ENCODE measurements around the gene YTHDF2. TPM values are rescaled to one million over a fixed set of nuclear protein-coding genes. Genes with fewer than 3 reads are reported as not detected.

YTHDF2 gene
- total RNA-seq, 1 experiment from 2014 or later, result 200 TPM

GRCh38 chr1:28740118-28740517 is 3.4 kb downstream of the YTHDF2 start:
- H3K27me3 ChIP-seq (ENCODE audit: insufficient read depth, low read length), result no peaks in the 10 kb centered on the region
- no peak overlapping the region for H2BK120ac ChIP-seq (ENCODE audit: low read depth, low read length, poor library complexity, severe bottlenecking)
- H3K4me3 Mint-ChIP-seq, result peak overlapping the region; percentile 70 to 94; a peak in 4 of 5 replicates
- H2BK5ac ChIP-seq (ENCODE audit: insufficient read length, low read length), result no peak overlapping the region
- H4K20me1 ChIP-seq (ENCODE audit: control insufficient read depth, insufficient read depth, insufficient read length), result no peaks in the 10 kb centered on the region
- no peaks in the 10 kb centered on the region for H3K79me1 ChIP-seq (ENCODE audit: insufficient read depth, low read depth, low read length, poor library complexity, severe bottlenecking)
- no peak overlapping the region for H4K5ac ChIP-seq (ENCODE audit: insufficient read length, low read depth, low read length)
- H2BK15ac ChIP-seq (ENCODE audit: low read depth, low read length), result no peak overlapping the region
- no peak overlapping the region for H4K8ac ChIP-seq (replicated peaks; ENCODE audit: insufficient read length, low read depth, low read length)
- H2AK5ac ChIP-seq (ENCODE audit: insufficient read length, low read length), result no peak overlapping the region
- peaks cover 67 to 78% (median 73%) of the 10 kb centered on the region in 3 experiments for H3K36me3 Mint-ChIP-seq (ENCODE audit: insufficient read depth in 1 of 3, low read depth in 3 of 3)
- no peak for TF ChIP-seq CTCF (conservative IDR thresholded peaks at IDR 0.05)
- no peak overlapping the region for H3K27ac ChIP-seq (ENCODE audit: insufficient read length, low read depth, low read length)
- no peak for DNase-seq
- H3K23ac ChIP-seq (ENCODE audit: insufficient read length, low read depth, low read length), result no peak overlapping the region
- no peak overlapping the region for H3K9ac ChIP-seq (ENCODE audit: extremely low read depth, insufficient read length, low read length)
- no peak overlapping the region for H4K91ac ChIP-seq (ENCODE audit: insufficient read length, low read depth, low read length)
- no peak overlapping the region for H3K4me2 ChIP-seq (ENCODE audit: insufficient read depth, insufficient read length, low read length)
- H3K9me3 ChIP-seq (ENCODE audit: control insufficient read depth, low read depth, low read length), result no peaks in the 10 kb centered on the region
- no peak overlapping the region for H2BK20ac ChIP-seq (ENCODE audit: low read depth, low read length, poor library complexity, severe bottlenecking)
- H3K18ac ChIP-seq (ENCODE audit: insufficient read length, low read depth, low read length), result no peak overlapping the region
- no peaks in the 10 kb centered on the region for H3K23me2 ChIP-seq (ENCODE audit: insufficient read length, low read depth, low read length, poor library complexity, severe bottlenecking)
- no peak overlapping the region for H3K56ac ChIP-seq (ENCODE audit: insufficient read length, low read depth, low read length)
- H3K4ac ChIP-seq (ENCODE audit: low read depth, low read length), result no peak overlapping the region
- peak overlapping the region in 1 of 3 experiments; percentile 55; a peak in 2 of 7 replicates for H3K27ac Mint-ChIP-seq
- H3K14ac ChIP-seq (ENCODE audit: insufficient read depth, low read length), result no peak overlapping the region
- peaks cover 0 to 3% of the 10 kb centered on the region in 2 experiments; a peak in 2 of 5 replicates for H3K9me3 Mint-ChIP-seq
- no peaks in the 10 kb centered on the region; the same call in 1 of the 2 replicates for H3K27me3 Mint-ChIP-seq (ENCODE audit: low read depth)
- H3K4me1 Mint-ChIP-seq, result peaks cover 61 to 65% of the 10 kb centered on the region in 2 experiments
- no peak overlapping the region for H2AFZ ChIP-seq (ENCODE audit: low read length)
- peaks cover 54% of the 10 kb centered on the region; the same call in 1 of the 2 replicates for H3K79me2 ChIP-seq (ENCODE audit: insufficient read depth, low read length)
- no peaks in the 10 kb centered on the region; the same call in 1 of the 2 replicates for H3K4me1 ChIP-seq (ENCODE audit: insufficient read depth, low read length)
- no peak overlapping the region for H2BK12ac ChIP-seq (ENCODE audit: insufficient read length, low read depth, low read length)
- H3T11ph ChIP-seq (ENCODE audit: low read length), result no peak overlapping the region

Data from H9 (cell line).